Activated CD4-positive, alpha-beta T cell treated with anti-CD3 and anti-CD28 coated beads for 24 hours (primary cell): ENCODE results near the gene CDH4.

Experiments used
- DNase-seq, 2 donors: peaks; one replicate each; pipeline ENCODE4 v3.0.0-alpha.2; 2020; ENCODE audit warnings: low read depth in 2 of 2

CDH4 gene

GRCh38 chr20:61763740-61764400, 511.8 kb downstream of the CDH4 start:
- DNase-seq = no peak

DNA sequence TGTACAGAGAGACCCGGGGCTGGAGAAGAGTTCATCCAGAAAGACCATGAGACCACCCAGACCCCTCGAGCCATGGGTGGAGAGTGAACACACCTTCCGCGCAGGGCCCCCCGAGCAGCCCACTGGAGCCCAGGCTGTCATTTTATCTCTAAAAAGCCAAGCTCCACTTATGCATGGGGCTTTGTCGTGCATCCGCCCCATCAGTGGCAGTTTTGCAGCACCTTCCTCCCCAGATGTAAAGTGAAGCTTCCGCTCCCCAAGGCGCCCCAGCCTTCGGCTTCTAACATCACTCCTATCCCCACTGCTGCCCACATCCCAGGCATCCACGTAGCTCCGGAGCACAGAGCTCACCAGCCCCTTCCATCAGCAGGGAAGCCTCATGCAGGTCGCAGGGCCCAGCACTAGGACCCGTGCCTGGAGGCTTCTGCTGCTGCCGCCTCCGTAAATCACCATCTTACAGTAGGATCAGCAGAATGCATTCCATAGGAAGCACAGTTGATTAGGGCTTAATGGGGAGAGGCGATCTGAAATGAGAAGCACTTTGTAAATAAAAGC, 512.5 kb downstream of the CDH4 start:
- DNase-seq = no peak

- no peak for DNase-seq
Observed at GRCh38 chr20:61765081-61765870, 513.2 kb downstream of the CDH4 start.

- DNase-seq = no peak
Observed at GRCh38 chr20:61765871-61766654, 514.0 kb downstream of the CDH4 start.

DNA sequence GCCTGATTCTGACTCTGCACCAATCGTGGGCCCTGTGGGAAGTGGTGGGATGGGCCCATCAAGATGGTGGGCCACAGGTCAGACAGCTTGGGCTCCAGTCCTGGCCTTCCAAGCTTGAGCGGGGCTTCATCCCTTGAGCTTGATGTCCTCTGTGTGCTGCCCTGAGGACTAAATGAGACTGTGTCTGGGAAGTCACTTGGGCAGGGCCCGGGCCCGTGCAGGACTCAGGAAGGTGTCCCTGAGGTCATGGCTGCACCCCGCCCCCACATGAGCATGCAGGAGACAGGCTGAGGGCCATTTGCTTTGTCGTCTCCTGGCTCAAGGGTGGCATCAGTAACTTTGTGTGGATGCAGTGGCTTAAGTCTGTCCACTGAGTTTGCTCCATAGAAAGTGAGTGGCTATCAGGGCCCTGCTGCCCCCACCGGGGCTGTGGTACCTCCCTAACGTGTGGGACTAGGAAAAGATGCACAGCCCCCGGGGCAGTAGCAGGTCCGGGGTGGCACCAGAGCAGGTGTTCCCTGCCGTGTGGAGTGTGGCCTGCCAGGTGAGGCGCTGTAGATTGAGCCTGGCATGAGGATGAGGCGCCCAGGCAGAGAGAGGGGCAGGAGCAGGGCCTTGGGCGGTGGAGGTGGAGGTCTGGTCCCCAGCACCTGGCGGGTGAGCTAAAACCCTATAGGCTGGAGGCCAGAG, 515.0 kb downstream of the CDH4 start:
- no peak for DNase-seq

DNA sequence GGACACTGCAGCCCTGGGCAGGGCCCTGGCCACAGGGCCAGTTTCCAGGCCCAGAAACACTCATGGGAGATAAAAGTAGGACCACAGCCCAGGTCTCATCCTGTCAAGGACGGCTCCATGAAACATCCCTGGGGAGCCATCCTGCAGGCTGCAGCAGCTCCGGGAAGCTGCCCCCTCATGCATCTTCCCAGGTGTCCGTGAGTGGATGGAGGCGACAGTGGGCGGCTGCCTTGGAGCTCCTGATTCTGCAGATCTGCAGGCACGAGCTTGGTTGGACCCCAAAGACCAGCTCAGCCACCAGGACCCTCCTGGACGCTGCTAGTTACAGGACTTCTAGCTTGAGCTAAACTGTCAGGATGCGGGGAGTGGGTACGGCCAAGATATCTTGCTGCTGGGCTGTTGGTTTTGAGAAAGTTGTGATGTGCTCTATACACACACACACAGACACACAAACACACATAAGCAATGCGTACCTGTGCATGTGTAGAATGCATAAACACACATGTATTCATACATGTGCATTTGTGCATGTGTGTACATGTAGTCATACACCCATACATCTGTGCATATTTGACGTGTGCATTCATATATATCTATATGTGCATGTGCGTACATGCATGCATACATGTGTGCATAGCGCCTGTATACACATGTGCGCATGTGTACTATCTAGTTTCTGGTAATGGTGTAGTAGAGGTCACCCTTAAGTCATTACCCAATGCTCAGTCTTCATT, 515.9 kb downstream of the CDH4 start:
- no peak for DNase-seq

DNA sequence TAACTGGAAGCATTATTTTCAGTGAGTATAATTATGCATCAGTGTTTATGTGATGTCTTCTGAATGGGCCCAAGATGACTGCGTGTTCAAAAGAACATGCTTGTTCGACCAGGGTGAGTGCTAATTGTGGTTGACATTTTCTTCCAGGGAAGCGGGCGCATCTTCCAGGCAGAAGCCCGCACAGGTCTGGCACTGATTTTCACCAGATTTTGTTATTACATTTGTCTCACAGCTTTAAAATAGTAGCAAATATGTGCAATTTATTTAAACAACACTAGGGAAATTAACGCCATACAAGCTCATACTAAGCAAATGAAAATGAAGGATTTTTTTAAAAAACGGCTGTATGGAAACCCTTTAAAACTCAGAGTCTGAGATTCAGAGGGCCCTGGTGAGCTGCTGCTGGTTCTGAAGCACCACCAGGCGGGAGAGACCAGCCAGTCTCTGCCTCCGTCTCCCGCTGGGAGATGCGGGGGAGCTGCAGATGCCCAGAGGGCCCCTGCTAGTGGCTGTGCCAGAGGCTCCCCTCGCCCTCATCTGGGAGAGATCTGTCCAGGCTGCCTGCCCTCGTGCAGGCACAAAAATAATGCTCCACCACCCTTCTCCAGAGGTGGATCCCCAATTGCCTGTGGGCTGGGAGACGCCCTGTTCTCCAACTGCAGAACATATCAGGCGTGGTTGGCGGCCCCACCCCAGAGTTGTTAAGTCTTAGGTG, 516.7 kb downstream of the CDH4 start:
- DNase-seq = no peak

DNA sequence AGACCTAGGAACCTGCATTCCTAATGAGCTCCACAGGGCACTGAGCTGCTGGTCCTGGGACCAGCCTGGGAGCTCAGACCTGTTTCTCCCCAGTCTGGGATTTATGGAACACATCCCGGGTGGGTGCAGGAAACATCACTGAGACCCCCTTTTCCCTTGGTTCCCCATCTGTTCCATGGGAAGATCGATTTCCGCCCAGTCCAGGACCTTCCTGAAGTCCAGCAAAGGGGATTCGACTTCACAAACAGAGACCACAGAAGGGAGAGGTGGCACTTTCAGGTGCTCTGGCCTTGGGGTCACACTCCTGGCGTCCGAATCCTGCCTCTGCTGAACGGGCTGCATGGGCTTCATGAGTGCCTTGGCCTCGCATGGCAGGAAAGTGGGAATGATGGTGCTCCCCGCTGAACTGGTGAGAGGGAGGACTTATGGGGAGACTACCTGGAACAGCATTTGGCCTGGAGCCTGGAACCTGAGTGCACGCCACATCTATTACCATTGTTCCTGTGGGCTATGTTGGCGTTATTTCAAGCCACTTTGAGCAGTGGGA, 517.3 kb downstream of the CDH4 start:
- no peak for DNase-seq

DNA sequence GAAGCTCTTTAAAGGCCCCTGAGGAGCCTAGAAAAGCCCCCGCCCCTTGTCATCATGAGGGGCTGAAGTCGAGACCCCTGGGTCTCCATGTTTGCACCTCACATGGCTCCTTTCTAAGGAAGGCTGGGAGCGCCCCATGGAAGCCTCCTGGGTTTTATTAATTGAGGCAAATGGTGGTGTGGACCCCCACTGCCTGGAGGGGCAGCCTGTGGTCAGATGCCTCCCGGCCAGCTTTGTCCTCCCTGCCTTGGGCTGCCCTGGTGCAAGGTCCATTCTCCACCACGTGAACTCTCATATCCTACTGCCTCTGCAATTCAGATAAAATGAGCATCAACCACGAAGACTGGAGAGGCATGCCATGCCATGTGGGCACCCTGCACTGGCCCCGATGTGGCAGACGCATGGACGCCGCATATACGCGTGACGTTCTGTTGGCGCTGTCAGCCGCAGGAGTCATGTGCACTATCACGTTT, 518.1 kb downstream of the CDH4 start:
- DNase-seq = no peak

- DNase-seq = no peak
Observed at GRCh38 chr20:61771805-61772350, 519.8 kb downstream of the CDH4 start.

GRCh38 chr20:61772828-61773631, 521.0 kb downstream of the CDH4 start:
- DNase-seq = no peak

- DNase-seq = no peak
Observed at GRCh38 chr20:61773926-61774587, 522.0 kb downstream of the CDH4 start.

GRCh38 chr20:61775423-61775822, 523.4 kb downstream of the CDH4 start:
- no peak for DNase-seq

GRCh38 chr20:61776491-61777075, 524.5 kb downstream of the CDH4 start:
- DNase-seq = no peak

DNA sequence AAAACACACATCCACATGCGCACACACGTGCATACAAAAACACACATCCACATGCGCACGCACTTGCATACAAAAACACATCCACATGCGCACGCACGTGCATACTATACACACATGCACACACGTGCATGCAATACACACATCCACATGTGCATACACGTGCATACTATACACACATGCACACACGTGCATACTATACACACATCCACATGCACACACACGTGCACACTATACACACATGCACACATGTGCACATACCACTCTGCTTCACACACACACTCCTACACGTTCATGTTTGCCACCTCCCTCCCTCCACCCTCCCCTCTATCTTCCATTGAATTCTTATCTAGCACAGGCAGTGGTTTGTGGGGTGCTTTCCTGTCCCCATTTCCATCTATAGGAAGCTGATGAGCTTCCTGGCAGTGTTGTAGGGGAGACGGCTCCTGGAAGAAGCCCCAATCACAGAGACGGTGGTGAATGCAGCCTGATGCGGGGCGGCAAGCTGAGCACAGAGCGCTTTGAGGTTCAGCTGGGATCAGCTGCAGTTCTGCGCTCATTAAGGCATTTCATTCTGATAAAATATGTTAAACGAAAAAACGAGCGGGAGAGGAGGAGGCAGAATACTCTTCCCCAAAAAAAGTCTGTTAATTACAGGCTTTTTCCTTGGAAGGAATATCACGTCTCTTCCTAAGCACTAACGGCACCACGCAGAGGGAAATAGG, 525.9 kb downstream of the CDH4 start:
- DNase-seq = no peak

DNA sequence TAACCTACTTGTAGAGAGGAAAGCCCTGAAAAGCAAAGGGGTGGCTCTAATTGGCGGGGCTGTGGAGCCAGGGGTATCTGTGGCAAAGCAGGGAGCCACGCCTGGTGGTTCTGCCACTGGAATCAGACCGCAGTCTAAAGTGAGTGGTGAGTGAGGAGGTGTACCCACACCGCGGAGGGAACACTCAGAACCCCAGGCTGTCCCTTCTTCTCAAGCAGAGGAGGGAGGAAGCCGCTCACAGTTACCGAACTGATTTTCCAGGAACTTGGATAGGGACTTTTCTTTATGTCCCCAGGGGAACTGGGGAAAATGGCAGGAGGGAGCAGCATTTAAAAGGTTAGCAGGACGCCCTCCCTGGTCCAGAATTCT, 526.4 kb downstream of the CDH4 start:
- no peak for DNase-seq
